Tibial nerve (tissue), 4 donors: Measurements from ENCODE around the gene SELL.

ENCODE experiments used
- CTCF ChIP-seq, 5 experiments: fragments of 200-600 bp in 3 of 5; fragments of 450-650 bp in 2 of 5; sonication (generic) in 3 of 5; IDR thresholded peaks; one replicate each; pipeline ENCODE4 v1.5.1; 2016 to 2019; ENCODE audit warnings: antibody characterized with exemption in 5 of 5, mild to moderate bottlenecking in 3 of 5, moderate library complexity in 2 of 5
- EP300 ChIP-seq, 2 donors: sonication (generic); formaldehyde crosslinking; IDR thresholded peaks; one replicate each; pipeline ENCODE4 v1.6.1; 2017; ENCODE audit warnings: antibody characterized with exemption in 2 of 2, mild to moderate bottlenecking in 1 of 2
- POLR2A ChIP-seq, 2 donors: fragments of 450-650 bp; IDR thresholded peaks; one replicate each; pipeline ENCODE4 v1.6.1; 2017; ENCODE audit warnings: antibody characterized with exemption in 2 of 2, mild to moderate bottlenecking in 2 of 2, moderate library complexity in 2 of 2

- TF ChIP-seq CTCF (IDR thresholded peaks at IDR 0.05): no peak
- no peak for TF ChIP-seq POLR2A (IDR thresholded peaks at IDR 0.05)
- no peak for TF ChIP-seq EP300 (IDR thresholded peaks at IDR 0.05)
These were observed 62.7 kb downstream of the SELL start for GRCh38 chr1:169648709-169649108.
